GM19351 (cell line): ENCODE data around the gene MZF1.

Source experiments
- ATAC-seq: cut with Tn5 transposase; IDR thresholded peaks from one replicate; pipeline ENCODE4 v1.9.1; 2021; ENCODE audit warnings: mild to moderate bottlenecking, moderate library complexity; ENCODE audit not compliant: unreplicated experiment

Gene MZF1

GRCh38 chr19:58570770-58571574, 2.2 kb downstream of the MZF1 start:
- no peak for ATAC-seq

GRCh38 chr19:58569943-58570670, 3.0 kb downstream of the MZF1 start:
- no peak for ATAC-seq

- no peak for ATAC-seq
Measured at GRCh38 chr19:58569191-58569942, 3.8 kb downstream of the MZF1 start.

- ATAC-seq: no peak
Measured at GRCh38 chr19:58568453-58569130, 4.5 kb downstream of the MZF1 start.

GRCh38 chr19:58566989-58567388, 6.1 kb downstream of the MZF1 start:
- ATAC-seq: no peak

- ATAC-seq: no peak
Measured at GRCh38 chr19:58563823-58564222, 9.3 kb downstream of the MZF1 start.

GRCh38 chr19:58563034-58563573, 10.0 kb downstream of the MZF1 start:
- no peak for ATAC-seq

GRCh38 chr19:58562122-58563033, 10.8 kb downstream of the MZF1 start:
- no peak for ATAC-seq

- ATAC-seq: no peak
Measured at GRCh38 chr19:58561373-58562121, 11.6 kb downstream of the MZF1 start.

GRCh38 chr19:58560921-58561320, 12.2 kb downstream of the MZF1 start:
- ATAC-seq: no peak

- ATAC-seq: no peak
Measured at GRCh38 chr19:58560007-58560887, 12.9 kb downstream of the MZF1 start.

- peak; percentile 29 for ATAC-seq
Measured at GRCh38 chr19:58559275-58560006, 13.7 kb downstream of the MZF1 start.

- peak; percentile 49 for ATAC-seq
Measured at GRCh38 chr19:58558623-58559274, 14.4 kb downstream of the MZF1 start.

- ATAC-seq: no peak
Measured at GRCh38 chr19:58558066-58558622, 15.0 kb downstream of the MZF1 start, which contains the start of gene UBE2M. Gene UBE2M, minus strand, starts transcription at chr19:58558611. Its CDS starts 230 bp downstream, at chr19:58558381.

- no peak for ATAC-seq
Measured at GRCh38 chr19:58557221-58558065, 15.7 kb downstream of the MZF1 start.
